D721Med (cell line): Measurements from ENCODE around the gene CHCHD1.

ENCODE experiments used
- DNase-seq: peaks from one replicate; pipeline ENCODE4 v3.0.0; 2011; ENCODE audit warnings: low spot score; ENCODE audit not compliant: insufficient read length
- FAIRE-seq: peaks from 2 replicates; lab custom pipeline; 2011; peaks lifted over from hg19 to GRCh38; lab: Jason Lieb, UNC
- CTCF ChIP-seq: IDR thresholded peaks from 2 replicates; pipeline ENCODE4 v1.5.1; 2012; ENCODE audit warnings: mild to moderate bottlenecking, control low read depth; ENCODE audit not compliant: insufficient read depth; ENCODE audit errors: missing control alignments

Gene CHCHD1

GRCh38 chr10:73816917-73817729 is 35.3 kb downstream of the CHCHD1 start:
- DNase-seq: no peak
- no peak for TF ChIP-seq CTCF
- FAIRE-seq: no peak

- TF ChIP-seq CTCF: no peak
- FAIRE-seq (no peak), DNase-seq (no peak)
Observed at GRCh38 chr10:73817826-73818225, 36.0 kb downstream of the CHCHD1 start.

DNA sequence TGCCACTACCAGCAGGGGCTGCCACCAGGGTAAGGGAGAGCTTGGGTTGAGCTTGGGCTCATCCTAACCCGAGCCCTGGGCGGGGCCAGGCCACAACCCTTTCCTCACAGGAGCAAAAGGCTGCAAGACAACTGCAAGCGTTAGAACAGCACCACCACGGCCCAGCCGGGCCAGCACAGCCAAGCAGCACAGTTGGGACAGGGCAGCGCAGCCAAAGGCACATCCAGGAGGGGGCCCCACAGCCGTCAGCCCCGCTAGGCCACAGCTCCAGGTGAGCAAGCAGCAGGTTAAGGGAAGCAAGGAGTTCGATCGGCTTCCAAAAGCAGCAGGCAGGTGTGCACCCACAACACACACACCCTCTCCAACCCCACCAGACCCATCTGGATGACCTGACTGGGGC is 36.6 kb downstream of the CHCHD1 start:
- FAIRE-seq (no peak), DNase-seq (no peak)
- no peak for TF ChIP-seq CTCF

DNA sequence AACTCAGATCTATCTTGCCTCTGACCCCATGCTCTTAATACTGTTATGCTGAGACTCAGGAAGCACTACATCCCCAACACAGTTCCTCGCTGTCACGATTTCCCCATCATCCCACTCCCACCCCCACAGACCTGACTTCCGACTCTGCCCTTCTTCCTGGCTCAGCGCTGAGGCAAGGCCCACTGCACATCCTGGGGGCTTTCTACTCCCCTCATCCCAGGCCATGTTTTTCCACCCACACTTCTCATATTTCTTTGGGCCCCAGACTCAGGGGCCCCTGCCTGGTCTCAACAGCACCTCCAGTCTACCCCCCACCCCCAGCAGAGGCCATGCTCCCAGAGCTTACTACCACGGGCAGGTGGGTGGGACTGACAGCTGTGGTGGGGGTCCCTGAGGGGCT is 37.2 kb downstream of the CHCHD1 start:
- no peak for TF ChIP-seq CTCF
- no peak for FAIRE-seq
- DNase-seq: no peak

DNA sequence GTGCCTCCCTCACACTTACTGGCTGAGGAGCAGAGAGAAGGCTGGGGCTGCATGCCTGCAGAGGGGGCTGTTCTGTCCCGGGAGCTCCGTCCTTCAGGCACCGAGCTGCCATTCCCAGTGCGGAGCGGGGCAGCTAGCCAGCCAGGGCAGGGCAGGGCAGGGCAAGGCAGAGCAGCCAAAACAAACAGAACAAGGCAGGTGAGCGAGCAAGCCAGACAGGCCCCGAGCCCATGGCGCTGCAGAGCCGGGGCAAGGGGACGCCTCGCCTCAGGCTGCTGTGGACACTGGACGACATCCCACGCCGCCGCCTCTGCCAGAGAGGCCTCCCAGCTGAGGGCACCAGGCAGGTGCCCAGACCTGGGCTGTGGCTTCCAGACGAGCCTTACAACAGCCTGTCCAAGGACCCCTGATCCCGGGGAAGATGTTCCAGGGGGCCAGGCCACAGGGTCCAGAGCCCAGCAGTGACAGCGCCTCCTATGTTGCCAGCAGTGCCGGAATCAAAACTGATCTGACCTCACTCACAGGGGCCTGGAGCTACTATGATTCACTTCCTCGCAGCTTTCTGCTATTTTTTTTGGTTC is 37.8 kb downstream of the CHCHD1 start:
- TF ChIP-seq CTCF: no peak
- no peak for FAIRE-seq
- DNase-seq: no peak

DNA sequence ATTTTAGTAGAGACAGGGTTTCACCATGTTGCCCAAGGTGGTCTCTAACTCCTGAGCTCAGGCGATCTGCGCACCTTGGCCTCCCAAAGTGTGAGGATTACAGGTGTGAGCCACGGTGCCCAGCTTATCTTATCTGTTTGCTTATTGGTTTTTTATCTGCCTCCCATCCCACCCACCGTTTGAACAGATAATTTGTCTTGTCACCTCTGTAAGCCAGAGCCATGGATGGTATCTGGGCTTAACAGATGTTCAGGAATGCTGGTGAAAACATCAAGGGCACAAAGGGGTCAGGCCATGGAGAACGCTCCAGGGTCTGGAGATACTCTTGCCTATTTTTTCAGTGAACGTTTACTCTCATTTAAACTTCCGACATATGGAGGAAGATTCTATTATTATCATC is 41.5 kb downstream of the CHCHD1 start:
- DNase-seq: no peak
- no peak for TF ChIP-seq CTCF
- FAIRE-seq: no peak

DNA sequence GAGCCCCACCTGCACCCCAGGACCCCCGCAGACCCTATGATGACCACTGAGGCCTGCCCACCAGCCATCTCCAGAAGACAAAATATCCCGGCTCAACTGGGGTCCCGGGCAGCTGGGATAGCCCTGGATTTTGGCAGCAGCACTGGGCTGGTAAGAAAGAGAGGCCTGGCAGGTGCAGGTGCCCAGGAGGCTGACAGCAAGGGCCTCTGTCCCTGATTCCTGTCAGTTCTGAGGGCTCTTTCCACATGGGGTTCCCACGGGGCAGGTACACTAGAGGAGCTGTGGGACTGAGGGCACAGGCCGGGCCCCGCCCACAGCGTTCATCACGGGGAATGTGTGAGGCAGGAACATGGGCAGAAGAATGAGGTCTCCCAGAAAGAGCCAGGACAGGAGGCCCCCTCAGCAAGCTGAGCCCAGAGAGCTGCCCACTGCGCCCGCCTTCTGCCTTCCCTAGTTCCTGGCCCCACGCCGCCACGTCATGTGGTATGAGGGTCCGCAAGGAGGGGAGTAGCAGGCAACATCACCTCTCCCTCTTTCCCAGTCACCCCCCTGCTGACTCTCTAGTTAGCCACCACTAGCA is 42.4 kb downstream of the CHCHD1 start:
- FAIRE-seq (no peak), DNase-seq (no peak)

More for the DNA sequence above, 42.4 kb downstream of the CHCHD1 start:
- TF ChIP-seq CTCF: no peak
